Measurements from ENCODE around the gene RNF150.

DNA sequence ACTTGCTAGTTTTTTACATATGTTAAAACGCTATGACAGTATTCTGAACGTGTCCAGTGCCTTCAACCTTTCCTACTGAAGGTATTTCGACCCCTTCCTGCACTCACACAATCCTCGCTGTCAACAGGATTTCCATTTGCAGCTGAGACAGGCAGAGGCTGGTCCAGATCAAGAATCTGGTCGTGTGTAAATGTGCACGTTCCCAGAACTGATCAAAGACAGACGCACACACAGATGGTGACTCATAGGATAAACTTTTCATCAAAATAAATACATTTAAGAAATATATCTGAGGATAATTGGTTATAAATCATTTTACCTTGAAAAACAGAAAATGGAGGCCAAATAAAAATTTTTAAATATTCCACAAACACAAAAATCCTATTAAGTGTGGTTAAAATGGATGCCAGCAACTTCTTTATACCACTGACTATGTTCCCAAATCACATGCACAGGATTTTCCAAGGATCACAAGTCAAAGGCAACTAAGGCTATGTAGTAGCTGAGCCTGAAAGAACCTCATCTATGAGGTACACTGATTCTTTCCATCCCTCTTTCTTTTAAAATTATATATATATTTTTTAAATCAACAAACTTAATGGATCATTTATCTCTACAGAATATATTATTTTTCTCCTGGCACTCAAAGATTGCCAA, 85.9 kb downstream of the RNF150 start:
- TF ChIP-seq ZSCAN30 (tag by site-specific recombination; IDR thresholded peaks at IDR 0.05) (no peak), ZFP41 (tag by site-specific recombination; IDR thresholded peaks at IDR 0.05; ENCODE audit: borderline replicate concordance) (no peak), ZNF521 (tag by site-specific recombination; IDR thresholded peaks at IDR 0.05) (no peak), ZNF121 (tag by site-specific recombination; IDR thresholded peaks at IDR 0.05) (no peak)
- TF ChIP-seq, protein P1, sequence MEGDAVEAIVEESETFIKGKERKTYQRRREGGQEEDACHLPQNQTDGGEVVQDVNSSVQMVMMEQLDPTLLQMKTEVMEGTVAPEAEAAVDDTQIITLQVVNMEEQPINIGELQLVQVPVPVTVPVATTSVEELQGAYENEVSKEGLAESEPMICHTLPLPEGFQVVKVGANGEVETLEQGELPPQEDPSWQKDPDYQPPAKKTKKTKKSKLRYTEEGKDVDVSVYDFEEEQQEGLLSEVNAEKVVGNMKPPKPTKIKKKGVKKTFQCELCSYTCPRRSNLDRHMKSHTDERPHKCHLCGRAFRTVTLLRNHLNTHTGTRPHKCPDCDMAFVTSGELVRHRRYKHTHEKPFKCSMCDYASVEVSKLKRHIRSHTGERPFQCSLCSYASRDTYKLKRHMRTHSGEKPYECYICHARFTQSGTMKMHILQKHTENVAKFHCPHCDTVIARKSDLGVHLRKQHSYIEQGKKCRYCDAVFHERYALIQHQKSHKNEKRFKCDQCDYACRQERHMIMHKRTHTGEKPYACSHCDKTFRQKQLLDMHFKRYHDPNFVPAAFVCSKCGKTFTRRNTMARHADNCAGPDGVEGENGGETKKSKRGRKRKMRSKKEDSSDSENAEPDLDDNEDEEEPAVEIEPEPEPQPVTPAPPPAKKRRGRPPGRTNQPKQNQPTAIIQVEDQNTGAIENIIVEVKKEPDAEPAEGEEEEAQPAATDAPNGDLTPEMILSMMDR (tag by site-specific recombination; IDR thresholded peaks at IDR 0.05) = no peak
